OCI-LY1 (cell line): Measurements from ENCODE around the gene MCF2L.

Experiments
- H2AFZ ChIP-seq: fragments of 200-600 bp; sonication (generic), shearing (Covaris generic); 2 replicates; pipeline ENCODE4 v1.6.0; 2014; ENCODE audit warnings: antibody characterized with exemption, mild to moderate bottlenecking, low read length
- H3F3A ChIP-seq: fragments of 200-600 bp; sonication (generic), shearing (Covaris generic); 2 replicates; pipeline ENCODE4 v1.6.0; 2014; ENCODE audit warnings: mild to moderate bottlenecking, antibody characterized with exemption, low read length, moderate library complexity; ENCODE audit not compliant: insufficient read depth
- H3K27ac ChIP-seq: fragments of 200-600 bp; sonication (generic); 2 replicates; pipeline ENCODE4 v1.5.1; 2014; ENCODE audit warnings: low read length, mixed run types, mild to moderate bottlenecking, low read depth; ENCODE audit not compliant: poor library complexity, severe bottlenecking
- H3K27me3 ChIP-seq: fragments of 200-600 bp; sonication (generic); 2 replicates; pipeline ENCODE4 v1.6.0; 2014; ENCODE audit warnings: antibody characterized with exemption, mild to moderate bottlenecking, low read length, moderate library complexity; ENCODE audit not compliant: insufficient read depth
- H3K36me3 ChIP-seq: fragments of 200-600 bp; sonication (generic); 2 replicates; pipeline ENCODE4 v1.6.1; 2014; ENCODE audit warnings: mild to moderate bottlenecking, antibody characterized with exemption, low read length, moderate library complexity, mixed read lengths; ENCODE audit not compliant: insufficient read depth
- H3K4me1 ChIP-seq: fragments of 200-600 bp; sonication (generic); 2 replicates; pipeline ENCODE4 v1.5.1; 2014; ENCODE audit warnings: mild to moderate bottlenecking, low read length, moderate library complexity; ENCODE audit not compliant: insufficient read depth, severe bottlenecking
- H3K4me2 ChIP-seq: fragments of 200-600 bp; sonication (generic), shearing (Covaris generic); 2 replicates; pipeline ENCODE4 v1.6.1; 2014; ENCODE audit warnings: low read length
- H3K4me3 ChIP-seq: fragments of 200-600 bp; sonication (generic); 2 replicates; pipeline ENCODE4 v1.5.1; 2014; ENCODE audit warnings: low read length, low read depth, mild to moderate bottlenecking, mixed read lengths; ENCODE audit not compliant: poor library complexity, severe bottlenecking
- H3K79me2 ChIP-seq: fragments of 200-600 bp; shearing (Covaris generic); 2 replicates; pipeline ENCODE4 v1.6.1; 2016; ENCODE audit warnings: mixed run types, low read length, mixed read lengths; ENCODE audit not compliant: insufficient read depth
- H3K9ac ChIP-seq: fragments of 200-600 bp; sonication (generic), shearing (Covaris generic); 2 replicates; pipeline ENCODE4 v1.6.1; 2014; ENCODE audit warnings: mild to moderate bottlenecking, low read length, mixed read lengths
- H3K9me2 ChIP-seq: fragments of 200-600 bp; sonication (generic), shearing (Covaris generic); 2 replicates; pipeline ENCODE4 v1.6.1; 2014; ENCODE audit warnings: low read depth, mild to moderate bottlenecking, low read length, mixed read lengths
- H3K9me3 ChIP-seq: fragments of 200-600 bp; shearing (Covaris generic); 2 replicates; pipeline ENCODE4 v1.6.1; 2014; ENCODE audit warnings: low read length, mixed read lengths
- H4K20me1 ChIP-seq: fragments of 200-600 bp; sonication (generic), shearing (Covaris generic); 2 replicates; pipeline ENCODE4 v1.6.0; 2016; ENCODE audit warnings: mild to moderate bottlenecking, low read length; ENCODE audit not compliant: insufficient read depth
- EZH2 ChIP-seq: fragments of 200-600 bp; sonication (generic), shearing (Covaris generic); IDR thresholded peaks from 2 replicates; pipeline ENCODE4 v1.8.0; 2017; ENCODE audit warnings: borderline replicate concordance, mixed run types, mild to moderate bottlenecking, antibody characterized with exemption, low read length, moderate library complexity, mixed read lengths
- TF ChIP-seq, protein P1 (sequence below): fragments of 200-600 bp; sonication (generic), shearing (Covaris generic); IDR thresholded peaks from 2 replicates; pipeline ENCODE4 v1.5.1; 2017; ENCODE audit warnings: mild to moderate bottlenecking, antibody characterized with exemption, low read length, moderate library complexity, mixed read lengths

MCF2L gene

DNA sequence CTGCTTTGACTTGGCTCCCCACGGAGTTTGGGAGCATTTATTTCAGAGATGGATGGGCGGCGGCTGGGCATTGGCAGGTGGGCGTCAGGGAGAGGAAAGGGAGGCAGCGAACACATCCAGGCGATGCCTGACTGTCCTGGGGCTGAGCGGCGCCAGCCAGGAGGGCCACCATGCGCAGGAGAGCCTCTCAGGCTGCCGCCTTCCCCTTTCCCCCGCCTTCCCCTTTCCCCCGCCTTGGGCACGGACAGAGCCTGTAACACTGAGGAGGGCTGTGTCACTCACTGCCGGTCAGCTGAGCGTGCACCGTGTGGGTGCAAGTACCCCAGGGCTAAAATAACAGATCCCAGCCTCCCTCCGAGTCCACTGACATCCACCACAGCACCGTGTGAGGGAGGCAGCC, 11.4 kb downstream of the MCF2L start:
- Histone ChIP-seq H4K20me1 (no peaks in the 10 kb centered on the region), H3K79me2 (no peaks in the 10 kb centered on the region), H3K4me2 (no peak overlapping the region), H3K9me2 (no peaks in the 10 kb centered on the region), H3K4me3 (no peak overlapping the region), H3K36me3 (no peaks in the 10 kb centered on the region), H3K27ac (no peak overlapping the region), H3K9me3 (no peaks in the 10 kb centered on the region), H3K4me1 (no peaks in the 10 kb centered on the region), H2AFZ (no peak overlapping the region), H3F3A (no peaks in the 10 kb centered on the region), H3K9ac (no peak overlapping the region), H3K27me3 (peaks cover 6% of the 10 kb centered on the region)
- TF ChIP-seq, protein P1, sequence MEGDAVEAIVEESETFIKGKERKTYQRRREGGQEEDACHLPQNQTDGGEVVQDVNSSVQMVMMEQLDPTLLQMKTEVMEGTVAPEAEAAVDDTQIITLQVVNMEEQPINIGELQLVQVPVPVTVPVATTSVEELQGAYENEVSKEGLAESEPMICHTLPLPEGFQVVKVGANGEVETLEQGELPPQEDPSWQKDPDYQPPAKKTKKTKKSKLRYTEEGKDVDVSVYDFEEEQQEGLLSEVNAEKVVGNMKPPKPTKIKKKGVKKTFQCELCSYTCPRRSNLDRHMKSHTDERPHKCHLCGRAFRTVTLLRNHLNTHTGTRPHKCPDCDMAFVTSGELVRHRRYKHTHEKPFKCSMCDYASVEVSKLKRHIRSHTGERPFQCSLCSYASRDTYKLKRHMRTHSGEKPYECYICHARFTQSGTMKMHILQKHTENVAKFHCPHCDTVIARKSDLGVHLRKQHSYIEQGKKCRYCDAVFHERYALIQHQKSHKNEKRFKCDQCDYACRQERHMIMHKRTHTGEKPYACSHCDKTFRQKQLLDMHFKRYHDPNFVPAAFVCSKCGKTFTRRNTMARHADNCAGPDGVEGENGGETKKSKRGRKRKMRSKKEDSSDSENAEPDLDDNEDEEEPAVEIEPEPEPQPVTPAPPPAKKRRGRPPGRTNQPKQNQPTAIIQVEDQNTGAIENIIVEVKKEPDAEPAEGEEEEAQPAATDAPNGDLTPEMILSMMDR: no peak
- TF ChIP-seq EZH2: no peak

DNA sequence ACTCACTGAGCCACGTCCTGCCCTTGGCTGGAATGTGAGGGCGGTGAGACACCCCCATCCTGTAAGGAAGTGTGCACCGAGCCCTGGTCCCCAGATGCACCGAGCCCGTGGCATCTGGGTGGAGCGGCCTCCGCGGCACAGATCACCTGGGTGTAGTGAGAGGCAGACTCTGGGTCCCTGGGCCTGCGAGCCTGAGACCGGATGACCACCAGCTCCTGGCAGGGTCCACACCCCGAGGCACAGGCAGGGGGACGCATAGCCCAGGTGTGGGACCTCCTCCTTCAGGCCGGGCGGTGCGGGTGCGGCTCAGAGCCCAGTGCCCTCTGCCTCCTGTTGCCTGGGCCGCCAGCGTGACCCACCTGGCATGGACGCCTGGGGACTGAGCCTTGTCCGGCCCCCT, 12.4 kb downstream of the MCF2L start:
- TF ChIP-seq, protein P1: no peak
- no peak for TF ChIP-seq EZH2
- Histone ChIP-seq H3K27ac (no peak overlapping the region), H2AFZ (no peak overlapping the region), H3K4me2 (no peak overlapping the region), H3K79me2 (no peaks in the 10 kb centered on the region), H3K4me1 (no peaks in the 10 kb centered on the region), H3K27me3 (peaks cover 6% of the 10 kb centered on the region), H4K20me1 (no peaks in the 10 kb centered on the region), H3K9ac (no peak overlapping the region), H3K4me3 (no peak overlapping the region), H3K36me3 (no peaks in the 10 kb centered on the region), H3K9me2 (no peaks in the 10 kb centered on the region), H3F3A (no peaks in the 10 kb centered on the region), H3K9me3 (no peaks in the 10 kb centered on the region)

DNA sequence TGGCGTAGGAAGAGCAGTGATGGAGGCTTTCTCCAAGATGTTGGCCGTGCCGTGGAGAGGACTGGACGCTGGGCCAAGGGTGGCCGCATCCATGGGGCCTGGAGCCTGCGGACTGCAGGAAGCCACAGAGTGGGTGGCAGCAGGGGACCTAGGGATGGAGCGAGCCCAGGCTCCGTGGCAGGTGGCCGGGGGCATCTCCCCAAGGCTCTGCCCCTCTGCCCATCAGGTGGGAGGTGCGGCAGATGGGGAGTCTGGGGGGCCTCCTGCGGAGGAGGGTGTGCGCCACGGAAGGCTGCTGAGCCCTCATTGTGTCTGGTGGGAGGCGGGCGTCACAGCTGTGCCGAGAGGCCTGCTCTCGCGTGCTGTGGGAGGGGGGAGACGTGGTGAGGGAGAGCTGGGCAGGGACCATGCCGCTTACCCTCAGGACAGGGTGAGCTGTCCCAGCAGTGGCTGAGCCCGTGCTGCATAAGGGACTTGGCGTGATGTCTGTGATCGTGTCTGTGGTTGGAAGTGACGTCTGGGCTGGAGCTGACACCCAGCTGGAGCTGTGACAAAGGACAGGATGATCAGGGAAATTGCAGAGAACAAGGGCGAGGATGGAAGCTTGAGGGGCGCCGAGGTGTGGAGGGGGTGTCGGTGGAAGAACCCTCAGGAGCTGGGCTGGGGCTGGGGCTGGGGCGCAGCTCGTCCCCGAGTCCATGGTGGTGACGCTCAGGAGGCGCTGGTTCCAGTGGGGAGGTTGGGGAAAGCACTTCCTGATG, 13.4 kb downstream of the MCF2L start:
- Histone ChIP-seq H3K36me3 (no peaks in the 10 kb centered on the region), H2AFZ (no peak overlapping the region), H3K9me2 (no peaks in the 10 kb centered on the region), H3K9me3 (no peaks in the 10 kb centered on the region), H3K4me3 (no peak overlapping the region), H3F3A (no peaks in the 10 kb centered on the region), H3K9ac (no peak overlapping the region), H3K27me3 (peaks cover 6% of the 10 kb centered on the region), H3K79me2 (no peaks in the 10 kb centered on the region), H3K27ac (no peak overlapping the region), H4K20me1 (no peaks in the 10 kb centered on the region), H3K4me2 (no peak overlapping the region), H3K4me1 (no peaks in the 10 kb centered on the region)
- TF ChIP-seq, protein P1: no peak
- TF ChIP-seq EZH2: no peak
